K562 (cell line): ENCODE measurements around the gene SEMA5A. TPM values are rescaled to one million over a fixed set of nuclear protein-coding genes. Genes with fewer than 3 reads are reported as not detected.

Source experiments
- ATAC-seq: fragments of 200-7000 bp; cut with Tn5 transposase; 3 replicates; pipeline ENCODE4 v1.9.1; 2020; ENCODE audit warnings: moderate library complexity
- BruUV-seq: library from RNA; stranded (reverse); fragments of 400-500 nt; replicated peaks from 2 replicates; lab custom pipeline; 2021; lab: Mats Ljungman, UMichigan
- CTCF ChIA-PET: fragments of 300-600 bp; formaldehyde crosslinking; extraction: SDS; loops from one replicate; lab custom pipeline; 2021; ENCODE audit warnings: low intra/inter-chr PET ratio; lab: Yijun Ruan, JAX
- POLR2A ChIA-PET: fragments of 300-600, 350-650 bp; sonication (Branson Sonifier 250); formaldehyde crosslinking; extraction: SDS; loops from one replicate; lab custom pipeline; 2021; ENCODE audit warnings: antibody characterized with exemption, inconsistent platforms; lab: Yijun Ruan, JAX
- DNase-seq, 4 experiments: peaks; one replicate each; pipeline versions ENCODE4 v3.0.0 to v3.0.0-alpha.2; 2011 to 2018; ENCODE audit warnings: low spot score in 3 of 4, mixed read lengths in 3 of 4; ENCODE audit errors: extremely low read depth in 1 of 4
- FAIRE-seq: peaks from 2 replicates; lab custom pipeline; 2011; peaks lifted over from hg19 to GRCh38; lab: Jason Lieb, UNC
- H2AFZ ChIP-seq: 2 replicates; pipeline ENCODE4 v1.6.0; 2011; ENCODE audit warnings: low read depth, low read length, control low read depth, inconsistent platforms
- H3K27ac ChIP-seq: fragments of 200-600 bp; 3 replicates; pipeline ENCODE4 v1.8.0; 2011; ENCODE audit warnings: low read depth, mild to moderate bottlenecking, control low read depth, inconsistent platforms, low read length, moderate library complexity, mixed read lengths; ENCODE audit errors: extremely low read depth
- H3K27me3 ChIP-seq, 2 experiments: fragments of 300-600 bp in 1 of 2; 2 replicates in 1 of 2; 3 replicates in 1 of 2; pipeline versions ENCODE4 v1.6.0 to v1.8.0; 2011; ENCODE audit warnings: inconsistent platforms in 2 of 2, low read length in 2 of 2, mild to moderate bottlenecking in 1 of 2, mixed read lengths in 1 of 2, moderate library complexity in 1 of 2; ENCODE audit not compliant: control insufficient read depth in 2 of 2, insufficient read depth in 2 of 2
- H3K36me3 ChIP-seq: fragments of 300-600 bp; 3 replicates; pipeline ENCODE4 v1.8.0; 2011; ENCODE audit warnings: mild to moderate bottlenecking, low read length, inconsistent platforms; ENCODE audit not compliant: control insufficient read depth, insufficient read depth
- H3K4me1 ChIP-seq, 2 experiments: fragments of 200-600 bp in 1 of 2; replicated peaks in 1 of 2; 2 replicates in 1 of 2; 3 replicates in 1 of 2; pipeline versions ENCODE4 v1.5.1 to v1.8.0; 2011; ENCODE audit warnings: inconsistent platforms in 2 of 2, low read length in 2 of 2, mild to moderate bottlenecking in 1 of 2, mixed read lengths in 1 of 2, moderate library complexity in 1 of 2; ENCODE audit not compliant: control insufficient read depth in 2 of 2, insufficient read depth in 2 of 2
- H3K4me2 ChIP-seq: 2 replicates; pipeline ENCODE4 v1.6.1; 2011; ENCODE audit warnings: low read length, control low read depth, inconsistent platforms, mixed read lengths; ENCODE audit not compliant: insufficient read depth
- H3K4me3 ChIP-seq: fragments of 200-600 bp; sonication (generic), shearing (Covaris generic); 2 replicates; pipeline ENCODE4 v1.5.1; 2016; ENCODE audit warnings: control low read depth, inconsistent platforms
- H3K79me2 ChIP-seq: fragments of 200-600 bp; 3 replicates; pipeline ENCODE4 v1.8.0; 2011; ENCODE audit warnings: low read length, inconsistent platforms; ENCODE audit not compliant: control insufficient read depth, insufficient read depth
- H3K9ac ChIP-seq, 2 experiments: 2 replicates each; pipeline versions ENCODE4 v1.6.0 to v1.6.1; 2011; ENCODE audit warnings: low read depth in 2 of 2, low read length in 2 of 2, control low read depth in 1 of 2, inconsistent platforms in 1 of 2, mild to moderate bottlenecking in 1 of 2, mixed read lengths in 1 of 2; ENCODE audit not compliant: insufficient read depth in 1 of 2
- H3K9me1 ChIP-seq: one replicate; pipeline ENCODE4 v1.6.0; 2011; ENCODE audit warnings: inconsistent platforms, mild to moderate bottlenecking, low read length, moderate library complexity; ENCODE audit not compliant: control insufficient read depth, insufficient read depth
- H3K9me3 ChIP-seq: replicated peaks from 2 replicates; pipeline ENCODE4 v1.5.1; 2011; ENCODE audit warnings: low read depth, low read length, inconsistent platforms; ENCODE audit not compliant: control insufficient read depth, insufficient read depth
- H4K20me1 ChIP-seq: replicated peaks from 2 replicates; pipeline ENCODE4 v1.6.1; 2011; ENCODE audit warnings: low read length, inconsistent platforms, mixed read lengths; ENCODE audit not compliant: control insufficient read depth, insufficient read depth
- CSDE1 ChIP-seq, 2 experiments: fragments of 450-650 bp; IDR thresholded peaks; 2 replicates each; pipeline ENCODE4 v1.6.1; 2016; ENCODE audit warnings: mild to moderate bottlenecking in 1 of 2
- DIDO1 ChIP-seq: fragments of 450-650 bp; IDR thresholded peaks from 2 replicates; pipeline ENCODE4 v1.6.1; 2016; ENCODE audit warnings: low read depth, missing biosample characterization, missing genetic modification characterization
- IRF9 ChIP-seq: fragments of 450-650 bp; IDR thresholded peaks from 2 replicates; pipeline ENCODE4 v1.6.1; 2016; ENCODE audit warnings: missing biosample characterization, missing genetic modification characterization
- LCOR ChIP-seq: sonication (generic); formaldehyde crosslinking; IDR thresholded peaks from 2 replicates; pipeline ENCODE4 v1.8.0; 2022; ENCODE audit warnings: mild to moderate bottlenecking, missing genetic modification reagents
- MLX ChIP-seq, 2 experiments: fragments of 450-650 bp in 1 of 2; sonication (generic) in 1 of 2; formaldehyde crosslinking; conservative IDR thresholded peaks; 2 replicates each; pipeline versions ENCODE4 v1.4.0 to v1.8.1; 2020 to 2022; ENCODE audit warnings: mild to moderate bottlenecking in 1 of 2, missing genetic modification reagents in 1 of 2
- PCBP1 ChIP-seq: fragments of 200-400 bp; formaldehyde crosslinking; IDR thresholded peaks from 2 replicates; pipeline ENCODE4 v1.6.1; 2018; ENCODE audit warnings: mild to moderate bottlenecking, low read depth, low read length; ENCODE audit not compliant: poor library complexity, severe bottlenecking
- PHF21A ChIP-seq: fragments of 450-650 bp; IDR thresholded peaks from 2 replicates; pipeline ENCODE4 v1.6.1; 2017; ENCODE audit warnings: low read depth, borderline replicate concordance
- RAD21 ChIP-seq, 2 experiments: fragments of 250-450 bp in 1 of 2; fragments of 450-650 bp in 1 of 2; sonication (Bioruptor Pico) in 1 of 2; formaldehyde crosslinking in 1 of 2; IDR thresholded peaks in 1 of 2; conservative IDR thresholded peaks in 1 of 2; 2 replicates each; pipeline versions ENCODE4 v1.4.0 to v1.8.0; 2020 to 2022; ENCODE audit warnings: mild to moderate bottlenecking in 2 of 2, moderate library complexity in 1 of 2
- RCOR1 ChIP-seq, 2 experiments: IDR thresholded peaks; 2 replicates each; pipeline ENCODE4 v1.6.1; 2012; ENCODE audit warnings: low read depth in 2 of 2, low read length in 2 of 2, borderline replicate concordance in 1 of 2, improper control_type of control experiment in 1 of 2
- USF2 ChIP-seq: sonication (generic); formaldehyde crosslinking; IDR thresholded peaks from 2 replicates; pipeline ENCODE4 v1.5.0; 2020; ENCODE audit warnings: missing genetic modification reagents
- XRCC5 ChIP-seq: fragments of 200-400 bp; formaldehyde crosslinking; IDR thresholded peaks from 2 replicates; pipeline ENCODE4 v1.6.1; 2017; ENCODE audit warnings: low read depth, mild to moderate bottlenecking, low read length
- ZFPM2 ChIP-seq: fragments of 250-450 bp; sonication (Bioruptor Pico); IDR thresholded peaks from 2 replicates; pipeline ENCODE4 v1.5.1; 2022; ENCODE audit warnings: mild to moderate bottlenecking
- ZNF274 ChIP-seq: IDR thresholded peaks from 2 replicates; pipeline ENCODE4 v1.6.1; 2011; ENCODE audit warnings: low read depth, mild to moderate bottlenecking, low read length, moderate library complexity, borderline replicate concordance
- ZNF668 ChIP-seq: fragments of 250-450 bp; sonication (Bioruptor Pico); IDR thresholded peaks from 2 replicates; pipeline ENCODE4 v1.8.0; 2022; ENCODE audit warnings: mild to moderate bottlenecking, inconsistent platforms
- ZNF695 ChIP-seq: fragments of 450-650 bp; formaldehyde crosslinking; IDR thresholded peaks from 2 replicates; pipeline ENCODE4 v1.4.0; 2020; ENCODE audit warnings: mild to moderate bottlenecking, moderate library complexity
- WGBS: fragments of 100-300 bp; shearing (Covaris generic); methylation state at CpG from one replicate; pipeline ENCODE4 v1.1.6; 2016; ENCODE audit warnings: low coverage, mixed read lengths; ENCODE audit not compliant: insufficient coverage; ENCODE audit errors: missing lambda C conversion rate; 5-methylcytosine and 5-hydroxymethylcytosine counted together
- in situ Hi-C: fragments of 300-500 bp; cut with MboI; formaldehyde crosslinking; loops from 4 replicates; pipeline ENCODE4 v1.15.0; 2018; ENCODE audit warnings: inconsistent platforms, mixed read lengths
- intact Hi-C: fragments of 100-400 bp; cut with micrococcal nuclease; formaldehyde crosslinking; loops from 2 replicates; pipeline ENCODE4 v1.14.2; 2022
- polyA plus RNA-seq, 8 experiments: library from polyadenylated mRNA; depleted of rRNA in 4 of 8; stranded (reverse) in 5 of 8; unstranded in 3 of 8; fragments of >200 nt; fragmentation: Nextera tagmentation in 2 of 8; fragmentation: Illumina TruSeq in 1 of 8; extraction: Ambion mirVana in 2 of 8; extraction: Trizol in 1 of 8; gene quantifications; 2 replicates each; pipeline versions ENCODE4 v1.2.1 to v1.2.3, GENCODE V29; 2011 to 2014; ENCODE audit warnings: inconsistent platforms in 1 of 8, missing spikeins in 1 of 8
- total RNA-seq, 7 experiments: library from RNA; depleted of rRNA in 6 of 7; stranded (reverse); fragments of >200 nt in 6 of 7; fragmentation: Illumina TruSeq in 2 of 7; extraction: Trizol in 2 of 7; gene quantifications; 2 replicates each; pipeline versions ENCODE4 v1.2.1 to v1.2.3, GENCODE V29; 2011 to 2021; ENCODE audit warnings: low replicate concordance in 1 of 7

The SEMA5A gene
- total and polyA plus RNA-seq, 9 of the 15 experiments (the other 6 are each of a cell fraction or from before 2014, with no cell fraction given) = 0.02 TPM; not detected in 8

GRCh38 chr5:9396285-9396770 lies 149.5 kb downstream of the SEMA5A start:
- no peak for DNase-seq
- ChIA-PET POLR2A (no interaction called here), CTCF (no interaction called here)
- BruUV-seq = no TSS peak
- 0% methylated on average over 2 of the region's 2 CpGs for WGBS
- Histone ChIP-seq H3K79me2 (no peaks in the 10 kb centered on the region), H3K9ac (no peak overlapping the region), H3K4me2 (no peak overlapping the region), H3K36me3 (no peaks in the 10 kb centered on the region), H3K27ac (no peak overlapping the region), H4K20me1 (no peaks in the 10 kb centered on the region), H3K27me3 (no peaks in the 10 kb centered on the region), H3K4me3 (no peak overlapping the region), H3K4me1 (no peaks in the 10 kb centered on the region), H3K9me3 (no peaks in the 10 kb centered on the region; the same call in 1 of the 2 replicates), H2AFZ (no peak overlapping the region), H3K9me1 (no peaks in the 10 kb centered on the region)
- no peak for ATAC-seq
- FAIRE-seq = no peak
- intact Hi-C loops = no loop called here
- in situ Hi-C loops = no loop called here
- TF ChIP-seq DIDO1 (tag) (no peak), PHF21A (no peak), ZNF274 (no peak)

GRCh38 chr5:9395706-9396105 lies 150.2 kb downstream of the SEMA5A start:
- H3K36me3 ChIP-seq = no peaks in the 10 kb centered on the region
- DNase-seq (no peak), FAIRE-seq (no peak), ATAC-seq (no peak)
- CTCF ChIA-PET = no interaction called here
- POLR2A ChIA-PET = no interaction called here
- 0% methylated on average over 2 of the region's 2 CpGs for WGBS
- H3K79me2 ChIP-seq = no peaks in the 10 kb centered on the region
- in situ Hi-C loops = no loop called here
- H4K20me1 ChIP-seq = no peaks in the 10 kb centered on the region
- no peak overlapping the region for H3K4me3 ChIP-seq
- intact Hi-C loops = no loop called here
- no peak overlapping the region for H3K9ac ChIP-seq
- no peak overlapping the region for H3K4me2 ChIP-seq
- H2AFZ ChIP-seq = no peak overlapping the region
- no peaks in the 10 kb centered on the region for H3K9me1 ChIP-seq
- no peak overlapping the region for H3K27ac ChIP-seq
- H3K27me3 ChIP-seq = no peaks in the 10 kb centered on the region
- H3K9me3 ChIP-seq = no peaks in the 10 kb centered on the region; the same call in 1 of the 2 replicates
- H3K4me1 ChIP-seq = no peaks in the 10 kb centered on the region
- no TSS peak for BruUV-seq
- TF ChIP-seq MLX (CRISPR knock-in tag; conservative IDR thresholded peaks at IDR 0.05) = no peak
- no peak for TF ChIP-seq ZFPM2
- no peak for TF ChIP-seq USF2 (CRISPR knock-in tag)
- no peak for TF ChIP-seq CSDE1 (IDR thresholded peaks at IDR 0.05)
- no peak for TF ChIP-seq ZNF668 (CRISPR knock-in tag)
- no peak for TF ChIP-seq IRF9
- TF ChIP-seq ZNF695 (CRISPR knock-in tag) = no peak
- no peak for TF ChIP-seq RAD21 (CRISPR knock-in tag; conservative IDR thresholded peaks at IDR 0.05 in 1 of 2, IDR thresholded peaks at IDR 0.05 in 1 of 2)
- no peak for TF ChIP-seq PCBP1
- no peak for TF ChIP-seq LCOR (CRISPR knock-in tag)
- no peak for TF ChIP-seq XRCC5
- no peak for TF ChIP-seq RCOR1 (IDR thresholded peaks at IDR 0.05; ENCODE audit: borderline replicate concordance in 1 of 2, low read depth in 2 of 2, low read length in 2 of 2)
